SU-DHL-6 (cell line): ENCODE results near the gene NTRK3.

ENCODE experiments used
- EZH2phosphoT487 ChIP-seq: fragments of 200-600 bp; sonication (generic), shearing (Covaris generic); conservative IDR thresholded peaks from 2 replicates; pipeline ENCODE4 v1.6.1; 2018; ENCODE audit warnings: mild to moderate bottlenecking, antibody characterized with exemption, low read length, moderate library complexity, mixed read lengths
- TF ChIP-seq, protein P1 (sequence below): fragments of 200-600 bp; sonication (generic); IDR thresholded peaks from one replicate; pipeline ENCODE4 v1.5.1; 2017; ENCODE audit warnings: antibody characterized with exemption, mild to moderate bottlenecking, low read length, moderate library complexity; ENCODE audit not compliant: insufficient read depth, poor library complexity, severe bottlenecking

DNA sequence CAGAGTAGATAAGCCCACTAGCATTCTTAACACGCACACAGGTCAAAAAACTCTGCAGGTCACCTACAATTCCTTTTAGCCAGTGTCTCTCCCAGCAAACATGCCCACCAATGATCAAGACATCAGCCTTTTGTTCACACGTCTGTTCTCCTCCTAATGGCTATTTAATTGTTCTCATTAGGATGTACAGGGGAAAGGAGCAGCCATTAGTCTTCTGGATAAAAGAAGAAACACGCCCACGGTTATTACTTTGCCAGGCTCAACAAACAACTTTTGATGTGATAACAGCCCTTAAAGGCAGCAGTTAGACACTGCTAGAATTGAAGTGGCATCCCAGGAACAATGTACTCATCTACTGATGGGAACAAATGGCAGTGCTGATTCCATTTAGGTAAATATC, 108.8 kb downstream of the NTRK3 start:
- TF ChIP-seq, protein P1, sequence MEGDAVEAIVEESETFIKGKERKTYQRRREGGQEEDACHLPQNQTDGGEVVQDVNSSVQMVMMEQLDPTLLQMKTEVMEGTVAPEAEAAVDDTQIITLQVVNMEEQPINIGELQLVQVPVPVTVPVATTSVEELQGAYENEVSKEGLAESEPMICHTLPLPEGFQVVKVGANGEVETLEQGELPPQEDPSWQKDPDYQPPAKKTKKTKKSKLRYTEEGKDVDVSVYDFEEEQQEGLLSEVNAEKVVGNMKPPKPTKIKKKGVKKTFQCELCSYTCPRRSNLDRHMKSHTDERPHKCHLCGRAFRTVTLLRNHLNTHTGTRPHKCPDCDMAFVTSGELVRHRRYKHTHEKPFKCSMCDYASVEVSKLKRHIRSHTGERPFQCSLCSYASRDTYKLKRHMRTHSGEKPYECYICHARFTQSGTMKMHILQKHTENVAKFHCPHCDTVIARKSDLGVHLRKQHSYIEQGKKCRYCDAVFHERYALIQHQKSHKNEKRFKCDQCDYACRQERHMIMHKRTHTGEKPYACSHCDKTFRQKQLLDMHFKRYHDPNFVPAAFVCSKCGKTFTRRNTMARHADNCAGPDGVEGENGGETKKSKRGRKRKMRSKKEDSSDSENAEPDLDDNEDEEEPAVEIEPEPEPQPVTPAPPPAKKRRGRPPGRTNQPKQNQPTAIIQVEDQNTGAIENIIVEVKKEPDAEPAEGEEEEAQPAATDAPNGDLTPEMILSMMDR, result no peak
- no peak for TF ChIP-seq EZH2phosphoT487
